CD4-positive, alpha-beta T cell treated with Interleukin-6 at 100 ng/mL for 8 hours (primary cell): ENCODE data around the gene KDM8.

ENCODE experiments used
- DNase-seq: peaks from one replicate; pipeline ENCODE4 v3.0.0-alpha.2; 2020; ENCODE audit warnings: mixed read lengths, low spot score

KDM8 gene

DNA sequence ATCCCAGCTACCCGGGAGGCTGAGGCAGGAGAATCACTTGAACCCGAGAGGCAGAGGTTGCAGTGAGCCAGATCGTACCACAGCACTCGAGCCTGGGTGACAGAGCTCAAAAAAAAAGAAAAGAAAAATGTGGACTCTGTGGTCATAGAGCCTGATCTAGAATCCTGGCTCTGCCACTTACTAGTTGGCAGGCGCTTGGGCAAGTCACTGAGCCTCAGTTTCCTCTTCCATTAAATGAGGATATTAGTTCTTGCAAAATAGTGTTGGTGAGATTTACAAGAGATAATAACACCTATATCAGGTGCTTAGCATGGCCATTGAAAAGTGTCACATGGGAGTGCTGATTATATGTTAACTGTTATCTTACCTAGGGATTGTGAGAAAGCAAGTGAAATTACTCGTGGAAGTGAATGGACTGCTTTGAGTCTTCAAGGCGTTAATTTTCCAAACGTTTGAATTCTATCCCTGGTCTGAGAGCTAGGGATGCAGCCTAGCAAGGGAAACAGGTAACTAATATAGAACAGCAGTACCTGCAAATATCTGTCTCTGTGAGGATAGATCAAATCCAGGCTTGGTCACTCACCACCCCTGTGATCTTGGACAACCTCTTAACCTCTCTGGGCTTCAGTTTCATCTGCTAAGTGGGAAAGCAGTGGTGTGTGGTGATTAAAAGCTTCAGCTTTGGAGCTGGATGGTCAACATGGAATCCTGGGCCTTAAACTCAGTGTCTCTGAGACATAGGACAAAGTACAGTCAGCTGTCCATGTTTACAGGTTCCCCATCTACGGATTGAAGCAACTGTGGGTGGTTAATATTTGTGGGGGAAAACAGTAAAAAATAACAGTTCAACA, 66.2 kb downstream of the KDM8 start:
- no peak for DNase-seq

DNA sequence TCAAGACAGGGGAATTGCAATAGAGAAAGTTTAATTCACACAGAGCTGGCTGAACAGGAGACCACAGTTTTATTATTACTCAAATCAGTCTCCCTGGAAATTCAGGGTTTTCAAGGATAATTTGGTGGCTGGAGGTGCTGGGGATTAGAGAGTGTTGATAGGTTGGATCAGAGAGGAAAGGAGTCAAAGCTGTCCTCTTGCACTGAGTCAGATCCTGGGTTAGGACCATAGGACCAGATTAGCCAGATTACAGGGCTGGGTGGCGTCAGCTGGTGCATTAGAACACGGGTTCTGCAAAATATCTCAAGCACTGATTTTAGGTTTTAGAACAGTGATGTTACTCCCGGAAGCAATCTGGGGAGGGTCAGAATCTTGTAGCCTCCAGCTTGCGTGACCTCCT, 67.0 kb downstream of the KDM8 start:
- DNase-seq, result no peak
